ENCODE data around the gene USP47.

The USP47 gene

GRCh38 chr11:11949482-11949881 lies 107.7 kb downstream of the USP47 start:
- DNase-seq: no peak
- TF ChIP-seq GATA1 (IDR thresholded peaks at IDR 0.05; ENCODE audit: low read depth, low read length) (no peak), POLR2A (IDR thresholded peaks at IDR 0.05; ENCODE audit: low read length) (no peak)

GRCh38 chr11:11952036-11952435 lies 110.3 kb downstream of the USP47 start:
- TF ChIP-seq GATA1 (IDR thresholded peaks at IDR 0.05; ENCODE audit: low read depth, low read length): no peak
- no peak for TF ChIP-seq POLR2A (IDR thresholded peaks at IDR 0.05; ENCODE audit: low read length)
- DNase-seq: no peak

- DNase-seq: no peak
- TF ChIP-seq GATA1 (IDR thresholded peaks at IDR 0.05; ENCODE audit: low read depth, low read length) (no peak), POLR2A (IDR thresholded peaks at IDR 0.05; ENCODE audit: low read length) (no peak)
These were observed 114.2 kb downstream of the USP47 start for GRCh38 chr11:11956006-11956405.

DNA sequence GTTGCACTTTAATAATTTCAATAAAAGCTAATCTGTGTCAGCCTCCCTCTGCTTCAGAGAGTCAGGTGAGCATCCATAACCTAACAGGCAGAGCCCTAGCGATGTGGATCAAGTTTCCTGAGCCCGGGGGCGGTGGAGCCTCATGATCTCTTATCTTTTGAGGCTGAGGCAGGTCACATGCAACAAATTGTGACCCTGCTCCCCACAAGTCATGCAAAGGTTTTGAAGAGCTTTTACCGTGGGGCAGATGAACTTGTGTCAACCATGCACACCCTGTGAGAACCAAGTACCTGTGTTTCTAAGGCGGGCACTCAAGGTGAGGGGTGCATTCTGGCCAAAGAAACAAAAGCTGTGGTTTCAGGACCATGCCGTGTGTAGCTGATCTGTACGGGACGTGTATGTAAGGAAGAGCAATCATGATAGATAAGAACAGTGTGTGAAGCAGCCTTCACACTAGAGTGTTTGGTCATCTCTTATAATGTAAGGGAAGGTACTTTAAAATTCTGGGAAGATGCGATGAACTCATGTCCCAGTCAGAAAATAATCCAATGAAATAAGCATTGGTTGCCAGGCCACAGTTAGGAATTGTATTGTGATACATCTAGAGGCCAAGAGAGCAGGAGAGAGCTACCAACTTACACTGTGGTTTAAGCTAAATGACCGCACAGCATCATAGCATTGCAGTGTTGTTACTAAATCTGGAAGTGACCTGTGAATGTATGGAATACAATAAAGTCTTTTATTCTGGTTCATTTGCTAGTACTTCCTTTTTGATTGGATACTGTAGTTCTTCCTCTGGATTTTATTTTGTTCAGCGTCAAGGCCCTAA lies 116.8 kb downstream of the USP47 start:
- peak in 1 of 2 experiments; percentile 20 for DNase-seq
- TF ChIP-seq POLR2A (IDR thresholded peaks at IDR 0.05; ENCODE audit: low read length) (no peak), GATA1 (IDR thresholded peaks at IDR 0.05; ENCODE audit: low read depth, low read length) (no peak)

DNA sequence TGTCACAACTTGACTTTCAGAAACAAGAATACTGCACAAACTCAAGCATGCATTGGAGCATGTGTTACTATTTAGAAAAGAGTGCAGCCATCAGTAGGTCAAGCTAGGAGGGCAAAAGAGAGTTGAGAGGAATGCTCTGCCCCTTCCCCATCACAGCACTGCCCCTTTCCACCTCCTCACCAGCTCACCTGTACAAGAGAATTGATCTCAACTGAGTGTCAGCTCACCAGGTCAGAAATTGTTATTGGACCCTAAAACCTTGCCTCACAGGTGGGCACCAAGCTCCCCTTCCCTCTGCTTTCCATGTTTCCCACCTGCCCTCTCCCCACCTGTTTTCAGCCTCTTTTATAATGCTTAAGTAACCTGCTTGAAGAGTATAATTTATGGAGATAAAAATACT lies 117.8 kb downstream of the USP47 start:
- TF ChIP-seq GATA1 (IDR thresholded peaks at IDR 0.05; ENCODE audit: low read depth, low read length): no peak
- no peak for TF ChIP-seq POLR2A (IDR thresholded peaks at IDR 0.05; ENCODE audit: low read length)
- DNase-seq: no peak

- DNase-seq: no peak
- no peak for TF ChIP-seq POLR2A (IDR thresholded peaks at IDR 0.05; ENCODE audit: low read length)
- TF ChIP-seq GATA1 (IDR thresholded peaks at IDR 0.05; ENCODE audit: low read depth, low read length): no peak
These were observed 118.9 kb downstream of the USP47 start for GRCh38 chr11:11960687-11961086.

DNA sequence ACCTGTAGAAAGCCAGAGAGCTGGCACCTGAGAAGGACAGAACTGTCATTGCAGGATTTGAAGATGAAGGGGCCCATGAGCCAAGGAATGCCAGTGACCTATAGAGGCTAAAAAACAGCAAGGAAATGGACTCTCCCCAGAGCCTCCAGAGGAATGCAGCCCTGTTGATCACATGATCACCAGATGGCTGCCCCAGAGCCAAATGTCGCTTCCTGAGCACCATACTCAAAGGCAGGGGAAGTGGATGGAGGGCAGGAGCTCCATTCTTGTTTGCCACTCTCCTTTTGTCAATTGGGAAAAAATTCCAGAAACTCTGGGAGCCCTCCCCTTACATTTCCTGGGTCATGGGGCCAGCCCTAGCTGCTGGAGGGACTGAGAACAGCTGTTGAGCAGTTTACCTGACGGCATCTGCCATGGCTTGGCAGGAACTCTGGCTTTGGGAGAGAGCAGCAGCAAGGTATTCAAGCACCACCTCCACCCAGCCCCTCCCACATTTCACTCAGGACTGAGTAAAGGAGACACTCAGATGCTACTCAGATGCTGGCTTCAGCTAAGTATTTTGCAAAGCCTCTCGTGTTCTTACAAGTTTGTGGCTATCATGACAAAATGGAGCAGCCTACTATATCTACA lies 119.7 kb downstream of the USP47 start:
- no peak for TF ChIP-seq GATA1 (IDR thresholded peaks at IDR 0.05; ENCODE audit: low read depth, low read length)
- TF ChIP-seq POLR2A (IDR thresholded peaks at IDR 0.05; ENCODE audit: low read length): no peak
- no peak for DNase-seq

GRCh38 chr11:11963067-11963466 lies 121.3 kb downstream of the USP47 start:
- no peak for TF ChIP-seq POLR2A (IDR thresholded peaks at IDR 0.05; ENCODE audit: low read length)
- TF ChIP-seq GATA1 (IDR thresholded peaks at IDR 0.05; ENCODE audit: low read depth, low read length): no peak
- no peak for DNase-seq

- no peak for TF ChIP-seq GATA1 (IDR thresholded peaks at IDR 0.05; ENCODE audit: low read depth, low read length)
- no peak for TF ChIP-seq POLR2A (IDR thresholded peaks at IDR 0.05; ENCODE audit: low read length)
- DNase-seq: no peak
These were observed 122.3 kb downstream of the USP47 start for GRCh38 chr11:11963842-11964773.

- TF ChIP-seq POLR2A (IDR thresholded peaks at IDR 0.05; ENCODE audit: low read length) (no peak), GATA1 (IDR thresholded peaks at IDR 0.05; ENCODE audit: low read depth, low read length) (no peak)
- DNase-seq: no peak
These were observed 123.0 kb downstream of the USP47 start for GRCh38 chr11:11964774-11965150.

DNA sequence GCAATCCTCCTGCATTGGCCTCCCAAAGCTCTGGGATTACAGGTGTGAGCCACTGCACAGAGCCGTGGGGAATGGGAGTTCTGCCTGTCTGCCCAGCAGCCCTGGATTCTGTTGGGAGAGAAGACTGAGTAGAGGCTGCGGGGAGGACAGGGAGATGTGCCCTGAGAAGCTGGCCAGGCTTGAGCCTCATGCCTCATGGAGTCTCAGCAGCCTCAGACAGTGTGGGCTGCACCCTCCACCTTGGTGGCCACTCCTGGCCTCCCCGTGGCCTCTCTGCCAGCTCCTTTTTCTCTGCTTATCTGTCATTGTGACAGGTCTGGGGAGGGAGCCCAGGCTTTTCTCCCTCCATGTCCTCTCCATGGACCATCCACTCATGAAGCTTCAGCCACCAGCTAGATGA lies 123.4 kb downstream of the USP47 start:
- TF ChIP-seq POLR2A (IDR thresholded peaks at IDR 0.05; ENCODE audit: low read length): no peak
- no peak for TF ChIP-seq GATA1 (IDR thresholded peaks at IDR 0.05; ENCODE audit: low read depth, low read length)
- no peak for DNase-seq

GRCh38 chr11:11965656-11966353 lies 124.0 kb downstream of the USP47 start:
- no peak for DNase-seq
- TF ChIP-seq GATA1 (IDR thresholded peaks at IDR 0.05; ENCODE audit: low read depth, low read length) (no peak), POLR2A (IDR thresholded peaks at IDR 0.05; ENCODE audit: low read length) (no peak)

DNA sequence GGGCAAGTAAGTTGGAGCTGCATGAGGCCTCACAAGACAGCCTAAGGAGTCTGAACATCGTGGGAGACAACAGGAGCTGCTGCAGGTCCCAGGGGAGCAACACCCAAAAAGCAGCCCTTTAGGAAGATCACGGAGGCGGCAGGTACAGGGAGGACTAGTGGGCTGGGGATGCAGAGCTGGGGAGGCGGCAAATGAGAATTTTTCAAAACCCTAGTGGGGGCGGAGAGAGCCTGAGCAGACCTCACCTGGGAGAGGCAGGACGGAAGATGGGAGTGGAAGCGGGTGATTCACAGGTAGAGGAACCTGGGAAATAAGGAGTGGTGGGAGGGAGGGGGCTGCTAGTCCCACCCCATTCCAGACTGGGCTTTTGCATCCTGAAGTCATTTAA lies 124.6 kb downstream of the USP47 start:
- TF ChIP-seq GATA1 (IDR thresholded peaks at IDR 0.05; ENCODE audit: low read depth, low read length) (no peak), POLR2A (IDR thresholded peaks at IDR 0.05; ENCODE audit: low read length) (no peak)
- no peak for DNase-seq
